Naive thymus-derived CD8-positive, alpha-beta T cell (primary cell): ENCODE results near the gene ATXN10. TPM values are rescaled to one million over a fixed set of nuclear protein-coding genes. Genes with fewer than 3 reads are reported as not detected.

ENCODE experiments used
- microRNA-seq: library from miRNA; unstranded; fragments of <30 nt; microRNA quantifications from one replicate; pipeline ENCODE4 v1.2.0, GENCODE V29; 2022; ENCODE audit warnings: borderline microRNAs expressed
- polyA plus RNA-seq, 3 donors: library from polyadenylated mRNA; unstranded; fragments of 300-500 nt; fragmentation: Illumina TruSeq; gene quantifications; one replicate each; pipeline ENCODE4 v1.2.3, GENCODE V29; 2021
- total RNA-seq, 8 experiments: library from RNA in 2 of 8; stranded (reverse) in 2 of 8; gene quantifications; one replicate each; pipeline ENCODE4 v1.2.3 and lab custom pipeline; 2021 to 2026

Gene ATXN10
- total and polyA plus RNA-seq, 5 experiments from 2014 or later = 77.4 to 117 (median 91.1) TPM

Small RNAs within 50 kb of the gene (microRNA-seq; reads per million reads assigned to microRNA genes)
- not detected for gene MIR4762

Other genes with a start within 250 kb of the ATXN10 start
- gene FBLN1, start 169.0 kb upstream of the ATXN10 start, total RNA-seq = not detected
- not detected for gene FBLN1, start 169.0 kb upstream of the ATXN10 start, polyA plus RNA-seq